Activated CD4-positive, CD25-positive, alpha-beta regulatory T cell treated with anti-CD3 and anti-CD28 coated beads, Interleukin-2, amount 50 U/mL, for 24 hours (primary cell): Measurements from ENCODE around the gene RPL35.

Experiments used
- ATAC-seq, 2 donors: fragments of 150-1000 bp; cut with Tn5 transposase; one replicate each; pipeline ENCODE4 v1.10.0; 2021; ENCODE audit warnings: mild to moderate bottlenecking in 1 of 2, moderate library complexity in 1 of 2

Gene RPL35

DNA sequence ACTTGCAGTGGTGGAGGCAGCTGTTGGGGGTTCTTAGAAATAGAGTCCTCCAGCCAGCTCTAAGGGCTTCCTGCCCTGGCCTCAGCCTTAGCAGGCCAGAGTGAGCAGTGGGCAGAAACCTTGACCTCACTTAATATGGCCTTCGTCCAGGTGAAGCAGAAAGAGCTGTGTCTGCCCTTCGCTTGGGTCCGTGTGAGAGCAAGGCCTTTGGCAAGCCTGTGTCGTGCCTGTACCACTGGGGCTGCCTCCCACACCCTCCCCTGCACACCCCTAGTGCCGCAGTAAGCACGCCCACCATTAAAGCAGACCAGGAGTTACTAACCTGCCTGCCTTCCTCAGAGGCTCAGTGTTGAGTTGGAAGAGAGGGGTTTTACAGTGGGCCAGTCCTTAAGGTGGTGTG is 13.7 kb upstream of the RPL35 start:
- ATAC-seq = no peak

DNA sequence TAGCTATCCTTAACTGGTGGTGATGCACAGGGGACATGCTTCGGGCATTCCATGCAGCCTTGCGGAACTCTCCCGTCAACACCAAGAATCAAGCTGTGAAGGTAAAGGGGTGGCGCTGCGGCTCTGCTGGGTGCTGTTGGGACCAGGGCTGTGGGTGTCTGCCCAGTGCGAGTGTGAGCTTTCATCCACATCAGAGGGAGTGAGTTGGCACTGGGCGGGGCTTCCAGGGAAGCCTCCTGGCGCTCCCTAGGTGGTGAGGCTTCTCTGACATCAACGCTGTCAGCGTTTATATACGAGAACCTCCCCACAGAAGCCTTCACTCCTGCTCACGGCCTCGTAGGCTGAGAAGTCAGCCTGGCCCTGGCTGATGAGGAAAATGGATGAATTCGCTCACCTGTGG is 11.9 kb upstream of the RPL35 start:
- ATAC-seq = no peak

DNA sequence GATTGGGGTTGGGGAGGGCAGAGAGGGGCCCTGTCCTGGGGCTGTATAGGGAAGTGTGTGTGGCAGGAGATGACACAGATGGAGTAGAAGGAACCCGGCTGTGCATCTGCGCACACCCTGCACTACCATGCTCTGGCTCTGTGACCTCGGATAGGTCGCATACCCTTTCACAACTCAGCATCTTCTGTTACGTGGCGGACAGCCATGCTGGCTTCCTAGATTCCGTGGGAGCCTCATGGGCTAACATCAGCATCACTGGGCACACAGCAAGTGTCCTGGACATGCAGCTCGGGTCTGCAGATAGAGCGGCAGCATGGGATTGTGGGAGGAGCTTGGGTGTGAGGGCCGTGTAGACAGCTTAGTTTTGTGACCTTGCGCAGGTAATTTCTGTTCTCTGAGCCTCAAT is 9.4 kb upstream of the RPL35 start:
- ATAC-seq = no peak

DNA sequence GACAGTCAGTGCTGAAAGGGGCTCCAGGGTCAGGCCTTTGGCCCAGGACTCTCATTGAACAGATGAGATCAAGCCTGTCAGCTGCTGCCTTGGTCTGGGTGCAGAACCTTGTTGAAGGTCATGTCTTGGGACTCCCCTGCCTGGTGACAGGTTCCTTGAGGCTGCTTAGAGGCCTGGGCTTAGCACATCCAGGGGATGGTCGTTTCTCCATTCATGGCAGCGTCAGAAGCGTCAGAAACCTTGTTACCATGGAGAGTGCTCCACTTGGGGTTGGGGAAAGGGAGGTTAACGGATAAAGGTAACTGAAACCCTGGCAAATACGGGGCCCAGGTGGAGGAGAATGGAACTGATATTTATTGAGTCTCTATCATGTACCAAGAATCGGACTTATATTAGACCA is 9.0 kb upstream of the RPL35 start:
- ATAC-seq = no peak

DNA sequence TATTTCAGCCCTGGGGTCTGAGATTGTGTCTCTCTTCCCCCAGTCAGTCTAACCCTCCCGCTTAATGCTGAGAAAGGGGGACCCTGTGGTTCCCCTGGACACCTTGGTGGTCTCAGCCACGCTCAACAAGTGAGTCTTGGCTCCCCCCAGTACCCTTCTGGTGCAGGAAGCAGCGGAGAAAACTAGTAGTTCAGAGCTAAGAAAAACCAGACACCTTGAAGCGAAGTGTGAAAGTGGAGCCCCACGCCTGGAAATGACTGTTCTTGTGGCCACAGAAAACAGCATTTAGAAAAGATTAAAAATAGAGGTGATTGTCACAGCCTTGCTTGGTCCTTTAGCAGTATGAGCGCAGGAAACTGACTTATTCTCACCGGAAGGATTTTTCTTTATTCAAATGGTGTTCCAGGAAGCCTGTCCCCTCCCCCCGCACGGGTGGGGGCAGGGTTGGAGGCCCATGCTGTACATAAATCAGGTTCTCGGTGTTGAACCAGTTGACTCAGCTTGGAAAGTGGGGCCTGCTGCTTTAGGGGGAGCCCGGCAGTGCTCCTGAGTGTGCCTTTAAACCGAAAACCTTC is 8.3 kb upstream of the RPL35 start:
- peak; percentile 70 to 73 for ATAC-seq

- peak; percentile 6 for ATAC-seq
Observed at GRCh38 chr9:124869466-124869985, 7.8 kb upstream of the RPL35 start.

DNA sequence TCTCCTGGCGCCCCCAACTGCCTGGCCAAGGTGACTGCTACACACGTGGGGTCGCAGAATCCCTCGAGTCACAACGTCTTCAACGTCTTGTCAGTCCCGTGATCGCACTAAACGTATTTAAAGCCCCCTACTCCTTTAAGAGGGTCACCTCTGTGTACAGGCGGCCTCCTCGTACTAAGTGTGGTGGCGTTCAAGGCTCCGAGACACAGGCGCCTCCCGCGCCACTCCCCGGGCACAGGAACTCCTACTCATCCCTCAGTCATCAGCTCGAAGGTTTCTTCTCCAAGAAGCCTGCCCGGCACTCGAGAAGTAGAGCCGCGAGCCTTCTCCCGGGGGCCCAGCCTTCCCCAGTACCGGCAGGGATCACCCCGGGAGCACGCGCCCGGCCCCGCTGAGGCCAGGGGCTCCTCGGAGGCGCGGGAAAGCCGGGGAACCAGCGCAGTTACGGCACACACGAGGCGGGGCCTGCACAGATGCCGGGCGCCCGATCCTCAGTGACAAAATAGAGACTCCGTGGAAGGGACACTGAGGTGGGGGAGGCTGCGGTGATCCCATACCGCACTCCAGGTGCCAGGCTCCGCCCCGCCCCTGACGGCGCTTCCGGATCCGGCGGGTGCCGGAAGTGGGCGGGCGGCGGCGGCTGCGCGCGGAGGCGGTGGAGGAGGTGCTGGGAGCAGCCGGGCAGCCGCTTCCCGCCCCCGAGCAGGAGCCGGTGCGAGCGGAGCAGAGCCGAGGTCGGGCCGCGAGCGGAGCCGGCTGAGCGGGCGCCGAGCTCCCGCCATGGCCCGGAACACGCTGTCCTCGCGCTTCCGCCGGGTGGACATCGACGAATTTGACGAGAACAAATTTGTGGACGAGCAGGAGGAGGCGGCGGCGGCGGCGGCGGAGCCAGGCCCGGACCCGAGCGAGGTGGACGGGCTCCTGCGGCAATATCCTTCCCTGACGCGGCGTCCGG is 7.0 kb upstream of the RPL35 start:
- ATAC-seq = peak; percentile 66 to 67

DNA sequence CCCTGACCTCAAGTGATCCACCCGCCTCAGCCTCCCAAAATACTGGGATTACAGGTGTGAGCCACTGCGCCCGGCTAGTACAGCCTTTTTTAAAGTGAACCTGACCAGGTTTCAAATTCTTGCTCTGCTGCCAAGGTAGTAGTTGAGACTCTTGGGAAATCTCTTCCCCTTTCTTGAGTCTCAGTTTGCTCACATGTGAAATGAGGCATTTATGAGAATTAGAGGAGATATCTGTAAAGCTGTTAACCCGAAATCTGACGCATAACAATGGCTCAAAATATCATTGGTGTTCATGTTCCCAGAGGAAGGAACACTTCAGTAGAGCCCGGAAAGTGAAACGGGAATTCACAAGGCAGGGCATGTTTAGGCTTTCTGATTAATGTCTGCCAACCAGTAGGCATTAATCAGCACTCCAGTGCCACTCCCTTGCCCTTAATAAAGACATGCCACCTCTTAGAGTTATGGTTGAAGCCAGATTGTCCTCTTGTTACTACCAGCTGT is 1.7 kb upstream of the RPL35 start:
- no peak for ATAC-seq

DNA sequence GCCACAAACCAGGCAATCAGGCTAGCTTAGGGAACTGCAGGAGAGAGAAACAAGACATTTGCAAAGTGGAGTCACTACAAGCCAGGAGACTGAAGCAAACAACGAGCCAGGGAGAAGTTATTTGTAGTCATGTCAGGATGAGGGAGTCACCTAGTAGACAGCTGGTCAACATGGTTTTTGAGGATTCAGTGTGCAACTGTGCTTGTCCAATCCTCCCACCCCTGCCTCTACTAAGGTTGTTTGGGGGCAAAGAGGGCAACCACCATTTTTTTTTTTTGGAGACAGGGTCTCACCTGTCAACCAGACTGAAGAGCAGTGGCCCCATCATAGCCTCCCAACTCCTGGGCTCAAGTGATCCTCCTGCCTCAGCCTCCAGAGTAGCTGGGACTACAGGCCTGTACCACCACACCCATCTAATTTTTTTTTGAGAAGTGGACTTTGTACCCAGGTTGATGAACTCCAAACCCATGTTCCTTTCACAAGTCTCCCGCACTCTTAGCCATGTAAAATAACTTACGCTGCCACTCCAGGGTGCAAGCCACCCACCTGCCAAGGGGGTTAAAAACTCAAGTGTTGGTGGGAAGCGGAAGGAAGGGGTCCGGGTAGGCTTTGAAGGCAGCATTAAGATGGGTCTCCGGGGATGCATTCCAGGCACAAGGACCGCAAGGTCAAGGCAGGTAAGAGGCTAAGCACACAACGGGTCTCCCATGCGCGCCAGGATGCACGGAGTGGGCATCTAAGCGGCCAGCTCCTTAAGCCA is 995 bp downstream of the RPL35 start:
- no peak for ATAC-seq

- ATAC-seq = no peak
Observed at GRCh38 chr9:124859803-124860581, 1.8 kb downstream of the RPL35 start.

GRCh38 chr9:124858330-124859046 is 3.3 kb downstream of the RPL35 start:
- no peak for ATAC-seq

DNA sequence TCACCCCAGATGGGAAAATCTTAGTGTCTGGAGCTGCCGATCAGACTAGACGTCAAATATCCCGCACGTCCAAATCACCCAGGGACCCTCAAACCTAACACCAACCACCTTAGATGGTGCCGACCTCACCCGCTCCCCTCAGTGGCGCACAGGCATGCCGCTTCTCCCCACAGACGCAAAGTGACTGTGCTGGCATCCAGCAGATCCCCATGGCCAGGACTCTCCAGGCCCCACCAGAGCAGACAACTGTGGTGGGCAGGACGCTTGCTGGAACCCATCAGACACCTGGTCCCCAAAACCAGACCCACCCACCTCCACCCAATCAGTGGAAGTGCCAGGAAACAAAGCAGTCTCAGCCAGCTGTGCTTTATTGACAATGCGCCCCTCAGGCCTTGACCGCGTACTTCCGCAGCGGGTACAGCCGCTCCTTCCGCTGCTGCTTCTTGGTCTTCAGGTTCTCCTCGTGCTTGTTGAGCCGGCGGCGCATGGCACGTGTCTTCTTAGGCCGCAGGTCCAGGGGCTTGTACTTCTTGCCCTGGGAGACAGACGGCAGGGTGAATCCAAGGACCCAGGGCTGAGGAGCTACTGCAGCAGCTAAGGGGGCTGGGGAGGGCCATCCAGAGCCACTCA is 4.1 kb downstream of the RPL35 start:
- no peak for ATAC-seq

GRCh38 chr9:124855944-124856765 is 5.6 kb downstream of the RPL35 start:
- peak in 1 of 2 donors; percentile 4 for ATAC-seq

DNA sequence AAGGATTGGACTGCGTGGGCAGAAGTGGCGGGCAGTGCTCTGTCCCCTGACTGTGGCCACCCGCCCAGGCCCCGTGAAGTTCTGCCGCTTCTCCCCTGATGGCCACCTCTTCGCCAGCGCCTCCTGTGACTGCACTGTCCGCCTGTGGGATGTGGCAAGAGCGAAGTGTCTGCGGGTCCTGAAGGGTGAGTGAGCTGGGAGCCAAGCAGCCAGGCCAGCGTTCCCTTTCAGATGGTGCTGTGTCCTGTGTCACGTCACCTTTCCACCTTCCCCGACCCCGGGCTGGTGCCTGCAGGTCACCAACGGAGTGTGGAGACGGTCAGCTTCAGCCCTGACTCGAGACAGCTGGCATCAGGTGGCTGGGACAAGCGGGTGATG is 6.2 kb downstream of the RPL35 start:
- ATAC-seq = no peak

DNA sequence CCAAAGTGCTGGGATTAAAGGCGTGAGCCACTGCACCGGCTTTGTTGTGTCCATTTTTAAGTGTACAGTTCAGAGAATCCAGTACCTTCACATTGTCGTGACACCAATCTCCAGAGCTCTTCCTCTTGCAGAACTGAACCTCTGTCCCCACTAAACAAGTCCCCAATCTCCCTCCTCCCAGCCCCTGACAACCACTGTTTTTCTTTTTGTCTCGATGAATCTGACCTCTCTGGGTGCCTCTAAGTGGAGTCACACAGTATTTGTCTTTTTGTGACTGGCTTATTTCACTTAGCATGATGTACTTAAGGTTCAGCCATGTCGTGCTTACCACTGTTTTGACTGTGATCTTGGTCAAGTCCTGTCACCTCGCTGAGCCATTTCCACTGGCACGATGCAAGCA is 6.9 kb downstream of the RPL35 start:
- ATAC-seq = no peak

DNA sequence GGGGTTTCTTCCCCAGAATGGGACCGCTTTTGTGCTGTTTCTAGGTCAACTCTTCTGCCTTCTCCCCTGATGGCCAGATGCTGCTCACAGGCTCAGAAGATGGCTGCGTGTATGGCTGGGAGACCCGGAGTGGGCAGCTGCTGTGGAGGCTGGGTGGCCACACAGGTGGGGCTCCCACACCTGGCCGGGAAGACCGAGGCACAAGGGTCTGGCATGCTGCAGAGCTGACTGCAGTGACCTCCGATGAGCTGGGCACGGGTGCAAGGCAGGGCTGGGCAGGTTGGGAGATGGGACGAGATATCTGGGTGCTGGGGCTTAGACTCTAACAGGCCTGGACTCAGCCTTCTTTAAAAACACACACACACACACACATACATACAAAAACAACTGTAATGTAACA is 7.6 kb downstream of the RPL35 start:
- no peak for ATAC-seq

DNA sequence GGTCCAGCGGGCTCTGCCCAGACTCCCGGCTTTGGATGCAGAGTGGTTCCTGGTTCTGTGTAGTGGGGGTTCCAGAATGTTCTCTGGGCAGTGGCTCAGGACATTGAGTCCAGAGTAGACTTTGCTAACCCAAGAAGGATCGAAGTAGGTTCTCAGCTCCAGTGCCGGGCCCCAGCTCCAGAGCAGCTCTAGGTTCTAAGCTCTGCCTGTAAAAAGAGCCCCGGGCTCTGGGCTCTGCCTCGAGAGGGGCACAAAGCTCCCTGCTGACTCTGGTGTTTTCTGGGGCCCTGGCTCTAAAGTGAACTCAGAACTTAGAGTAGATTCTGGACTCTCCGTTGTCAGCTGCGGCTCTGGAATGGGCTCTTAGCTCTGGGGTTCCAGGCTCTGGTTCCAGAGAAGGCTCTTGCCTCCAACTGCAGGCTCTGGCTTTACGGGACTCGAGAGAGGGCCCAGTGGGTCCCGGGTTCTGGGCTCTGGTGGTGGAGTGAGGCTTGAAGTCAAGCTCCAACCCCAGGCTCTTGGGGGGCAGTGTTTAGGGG is 8.1 kb downstream of the RPL35 start:
- no peak for ATAC-seq

GRCh38 chr9:124852829-124853531 is 8.8 kb downstream of the RPL35 start, which contains the start of gene WDR38:
Gene WDR38, plus strand, starts transcription at chr9:124853460. Its CDS starts 72 bp downstream, at chr9:124853532.
- ATAC-seq = peak; percentile 81 to 83
